ENCODE data around the gene DGKI. TPM values are rescaled to one million over a fixed set of nuclear protein-coding genes. Genes with fewer than 3 reads are reported as not detected.

Gene DGKI
- total and polyA plus RNA-seq, 2 of the 13 experiments (the other 11 are each of a cell fraction or from before 2014, with no cell fraction given): 0.09 to 0.17 TPM

- TF ChIP-seq KLF11 (CRISPR knock-in tag; IDR thresholded peaks at IDR 0.05) (no peak), ZNF282 (IDR thresholded peaks at IDR 0.05; ENCODE audit: partially characterized antibody) (no peak), LRRFIP1 (CRISPR knock-in tag; conservative IDR thresholded peaks at IDR 0.05) (no peak), PBX3 (CRISPR knock-in tag; IDR thresholded peaks at IDR 0.05; ENCODE audit: borderline replicate concordance) (no peak), RAD21 (CRISPR knock-in tag; IDR thresholded peaks at IDR 0.05) (peak; percentile 51; the same call in 1 of the 2 replicates), ZBTB42 (CRISPR knock-in tag; IDR thresholded peaks at IDR 0.05) (no peak), CTCF (CRISPR knock-in tag; IDR thresholded peaks at IDR 0.05) (peak; percentile 80), ZFP1 (CRISPR knock-in tag; IDR thresholded peaks at IDR 0.05) (no peak), MLX (CRISPR knock-in tag; IDR thresholded peaks at IDR 0.05) (no peak), FOXA3 (CRISPR knock-in tag; IDR thresholded peaks at IDR 0.05) (0 out of 2 replicates have a peak, but pooled peaks have one; percentile 8), ZNF782 (CRISPR knock-in tag; IDR thresholded peaks at IDR 0.05; ENCODE audit: borderline replicate concordance) (no peak), SMC3 (IDR thresholded peaks at IDR 0.05; ENCODE audit: low read length) (peak; percentile 89), LCORL (IDR thresholded peaks at IDR 0.05) (no peak), LCORL (CRISPR knock-in tag; IDR thresholded peaks at IDR 0.05) (no peak), U2AF2 (IDR thresholded peaks at IDR 0.05; ENCODE audit: low read depth, low read length) (no peak), ARID5B (CRISPR knock-in tag; IDR thresholded peaks at IDR 0.05) (0 out of 2 replicates have a peak, but pooled peaks have one; percentile 16), ELF3 (CRISPR knock-in tag; IDR thresholded peaks at IDR 0.05) (peak; percentile 71), ZFP36 (IDR thresholded peaks at IDR 0.05; ENCODE audit: borderline replicate concordance, low read depth, low read length, partially characterized antibody) (peak; percentile 12)
Measured at GRCh38 chr7:137656227-137656849, 190.4 kb downstream of the DGKI start (continued).
